ENCODE results near the gene SPC25. TPM values are rescaled to one million over a fixed set of nuclear protein-coding genes. Genes with fewer than 3 reads are reported as not detected.

The SPC25 gene
- total RNA-seq, 1 donor from 2014 or later = 0.36 TPM

DNA sequence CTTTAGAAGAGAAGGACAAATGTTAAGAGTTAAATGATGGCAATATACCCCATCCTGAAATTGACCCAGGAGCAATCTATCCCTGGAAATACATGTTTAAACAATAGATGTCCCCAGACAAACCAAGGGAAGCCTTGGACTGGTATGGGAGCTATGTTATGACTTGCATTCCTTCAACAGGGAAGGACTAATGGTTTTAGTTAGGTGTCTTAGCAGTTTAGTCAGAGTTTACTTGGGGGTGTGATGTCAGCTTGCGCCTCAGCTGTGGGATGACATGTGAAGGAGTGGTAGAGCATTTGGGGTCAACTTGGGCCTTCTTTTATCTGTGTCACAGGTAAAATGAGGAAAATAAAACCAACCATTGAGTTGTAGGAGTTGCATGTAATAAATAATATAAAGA is 36.8 kb downstream of the SPC25 start:
- intact Hi-C loops (cut with DNase I) = no loop called here
- DNase-seq (ENCODE audit: low spot score) (no peak), ATAC-seq (no peak)

- intact Hi-C loops (cut with DNase I) = no loop called here
- ATAC-seq = no peak
Observed at GRCh38 chr2:168852481-168852880, 37.7 kb downstream of the SPC25 start.

GRCh38 chr2:168851674-168852320 is 38.4 kb downstream of the SPC25 start:
- no peak for ATAC-seq
- no peak for DNase-seq (ENCODE audit: low spot score)
- intact Hi-C loops (cut with DNase I) = no loop called here

More at GRCh38 chr2:168852481-168852880, 37.7 kb downstream of the SPC25 start:
- no peak for DNase-seq (ENCODE audit: low spot score)

DNA sequence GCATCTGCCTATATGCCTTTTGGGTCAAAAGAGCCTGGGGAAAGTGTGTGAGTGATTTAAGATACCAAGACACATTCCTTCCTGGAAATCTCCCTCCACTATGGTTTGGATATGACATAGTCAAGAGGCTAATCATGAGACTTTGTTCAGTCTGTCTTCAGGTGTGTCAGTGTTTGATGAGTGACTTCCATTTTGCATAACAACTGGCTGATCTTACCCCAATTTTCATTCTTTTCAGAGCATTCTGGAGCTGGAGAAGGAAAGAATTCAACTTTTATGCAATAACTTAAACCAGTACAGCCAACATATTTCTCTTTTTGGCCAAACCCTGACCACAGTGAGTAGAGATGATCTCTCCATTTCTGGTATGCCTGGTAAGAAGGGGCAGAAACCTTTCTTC is 39.4 kb downstream of the SPC25 start:
- DNase-seq (ENCODE audit: low spot score) (no peak), ATAC-seq (no peak)
- intact Hi-C loops (cut with DNase I) = no loop called here

GRCh38 chr2:168849610-168850009 is 40.6 kb downstream of the SPC25 start:
- ATAC-seq = peak; percentile 50
- intact Hi-C loops (cut with DNase I) = no loop called here
- DNase-seq (ENCODE audit: low spot score) = no peak

GRCh38 chr2:168848225-168848624 is 42.0 kb downstream of the SPC25 start:
- ATAC-seq = no peak

GRCh38 chr2:168843253-168843652 is 47.0 kb downstream of the SPC25 start:
- intact Hi-C loops (cut with DNase I) = no loop called here

More at GRCh38 chr2:168848225-168848624, 42.0 kb downstream of the SPC25 start:
- intact Hi-C loops (cut with DNase I) = no loop called here
- no peak for DNase-seq (ENCODE audit: low spot score)

DNA sequence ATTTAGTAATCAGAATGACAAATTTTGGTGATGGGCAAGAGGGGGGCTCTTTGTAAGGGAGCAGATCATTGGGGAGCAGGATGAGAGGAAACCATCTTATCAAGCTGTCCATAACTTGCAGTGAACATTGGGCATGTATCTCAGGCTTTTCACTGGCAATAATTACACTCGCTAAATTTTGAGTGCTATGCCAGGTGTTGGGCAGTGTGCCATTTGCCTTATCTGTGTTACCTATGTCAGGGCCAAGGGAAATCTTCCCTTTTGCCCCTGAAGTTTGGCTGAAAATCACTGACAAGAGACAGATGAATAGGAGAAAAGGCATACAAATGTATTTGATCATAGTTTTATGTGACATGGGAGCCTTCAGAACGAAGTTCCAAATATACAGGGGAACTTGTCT is 48.8 kb downstream of the SPC25 start:
- intact Hi-C loops (cut with DNase I) = no loop called here
- DNase-seq (ENCODE audit: low spot score) (no peak), ATAC-seq (no peak)

More at GRCh38 chr2:168843253-168843652, 47.0 kb downstream of the SPC25 start:
- no peak for DNase-seq (ENCODE audit: low spot score)
- no peak for ATAC-seq

DNA sequence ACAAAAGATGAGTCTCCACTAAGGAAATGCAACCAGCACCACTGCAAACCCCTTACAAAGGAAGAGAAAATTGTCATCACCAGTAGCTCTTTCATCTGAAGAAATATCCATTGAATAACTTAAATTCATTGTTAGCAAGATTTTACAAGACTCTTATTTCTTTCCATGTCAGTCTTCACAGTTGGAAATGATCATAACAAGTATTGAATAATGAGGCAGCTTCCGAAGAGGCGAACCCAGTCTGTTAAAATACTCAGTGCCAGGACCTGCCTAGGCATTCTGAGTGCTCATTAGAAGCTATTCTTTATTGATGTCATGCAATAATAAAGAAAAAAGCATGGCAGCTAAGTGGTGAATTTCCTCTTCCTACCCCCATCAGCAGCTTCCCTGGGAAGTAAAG is 54.3 kb downstream of the SPC25 start:
- no peak for DNase-seq (ENCODE audit: low spot score)
- ATAC-seq = no peak
- intact Hi-C loops (cut with DNase I) = no loop called here

GRCh38 chr2:168831662-168832061 is 58.6 kb downstream of the SPC25 start:
- intact Hi-C loops (cut with DNase I) = no loop called here
- ATAC-seq = no peak
- DNase-seq (ENCODE audit: low spot score) = no peak

DNA sequence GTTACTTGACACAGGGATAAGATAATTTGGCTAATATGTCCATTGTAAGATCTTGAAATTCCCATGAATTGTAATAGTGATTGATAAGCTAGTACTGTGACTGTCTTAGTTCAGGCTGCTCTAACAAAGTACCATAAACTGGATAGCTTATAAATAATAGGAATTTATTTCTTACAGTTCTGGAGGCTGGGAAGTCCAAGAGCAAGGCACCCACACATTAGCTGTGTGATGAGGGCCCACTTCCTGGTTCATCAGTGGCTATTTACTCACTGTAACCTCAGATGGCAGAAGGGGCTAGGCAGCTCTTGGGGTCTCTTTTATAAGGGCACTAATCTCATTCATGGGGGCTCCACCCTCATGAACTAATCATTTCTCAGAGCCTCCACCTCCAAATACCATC is 59.3 kb downstream of the SPC25 start:
- ATAC-seq (no peak), DNase-seq (ENCODE audit: low spot score) (no peak)
- intact Hi-C loops (cut with DNase I) = no loop called here

- intact Hi-C loops (cut with DNase I) = no loop called here
- ATAC-seq = no peak
- no peak for DNase-seq (ENCODE audit: low spot score)
Observed at GRCh38 chr2:168825126-168825525, 65.1 kb downstream of the SPC25 start.

DNA sequence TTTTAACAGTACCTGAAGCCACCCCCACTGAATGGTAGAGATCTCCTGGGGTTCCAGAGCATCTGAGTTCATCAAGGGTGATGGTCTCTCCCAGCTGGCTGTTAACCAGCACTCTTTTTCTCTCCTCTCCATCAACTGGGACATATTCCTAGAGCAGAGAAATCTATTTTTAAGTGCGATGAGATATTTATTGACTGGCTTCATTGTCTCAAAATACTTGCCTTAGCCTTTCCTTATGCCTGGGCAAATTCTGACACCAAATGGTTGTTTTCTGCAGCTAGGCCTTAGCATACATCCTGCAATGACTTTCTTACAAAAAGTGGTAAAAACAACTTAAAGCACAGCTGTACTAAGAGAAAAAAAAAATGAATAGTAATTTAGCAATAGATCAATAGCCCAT is 68.2 kb downstream of the SPC25 start:
- ATAC-seq (no peak), DNase-seq (ENCODE audit: low spot score) (no peak)
- intact Hi-C loops (cut with DNase I) = no loop called here

- intact Hi-C loops (cut with DNase I) = no loop called here
- ATAC-seq = no peak
Observed at GRCh38 chr2:168821577-168821976, 68.7 kb downstream of the SPC25 start.

More at GRCh38 chr2:168821577-168821976, 68.7 kb downstream of the SPC25 start:
- DNase-seq (ENCODE audit: low spot score) = no peak

Other genes starting within 250 kb of the SPC25 start
- 36.2 TPM for gene NOSTRIN, start 87.8 kb downstream of the SPC25 start, total RNA-seq
- not detected for gene G6PC2, start 10.9 kb upstream of the SPC25 start, total RNA-seq
- 1.5 TPM for gene ABCB11, start 140.9 kb upstream of the SPC25 start, total RNA-seq
- gene DHRS9, start 179.1 kb upstream of the SPC25 start, total RNA-seq = 4.9 TPM

Measured in sciatic nerve (tissue), 2 donors.